ENCODE results near the gene SLC12A6. TPM values are rescaled to one million over a fixed set of nuclear protein-coding genes. Genes with fewer than 3 reads are reported as not detected.
"Not testable (repeated sequence)": the region's sequence is repeated elsewhere in the genome, so short reads cannot be mapped to it uniquely, and the experiment has no call there.

The SLC12A6 gene
- total RNA-seq (100 to 1,000 TPM in 4 of 5 experiments, 10 to 100 TPM in 1; 39.2 to 122 (median 111) TPM), polyA plus RNA-seq (10 to 100 TPM in 1 of 2 donors, 1 to 10 TPM in 1; 9.6 to 13.4 TPM), total RNA-seq (181 reads per million, percentile 92 among the genes with 10 or more reads in this experiment)

DNA sequence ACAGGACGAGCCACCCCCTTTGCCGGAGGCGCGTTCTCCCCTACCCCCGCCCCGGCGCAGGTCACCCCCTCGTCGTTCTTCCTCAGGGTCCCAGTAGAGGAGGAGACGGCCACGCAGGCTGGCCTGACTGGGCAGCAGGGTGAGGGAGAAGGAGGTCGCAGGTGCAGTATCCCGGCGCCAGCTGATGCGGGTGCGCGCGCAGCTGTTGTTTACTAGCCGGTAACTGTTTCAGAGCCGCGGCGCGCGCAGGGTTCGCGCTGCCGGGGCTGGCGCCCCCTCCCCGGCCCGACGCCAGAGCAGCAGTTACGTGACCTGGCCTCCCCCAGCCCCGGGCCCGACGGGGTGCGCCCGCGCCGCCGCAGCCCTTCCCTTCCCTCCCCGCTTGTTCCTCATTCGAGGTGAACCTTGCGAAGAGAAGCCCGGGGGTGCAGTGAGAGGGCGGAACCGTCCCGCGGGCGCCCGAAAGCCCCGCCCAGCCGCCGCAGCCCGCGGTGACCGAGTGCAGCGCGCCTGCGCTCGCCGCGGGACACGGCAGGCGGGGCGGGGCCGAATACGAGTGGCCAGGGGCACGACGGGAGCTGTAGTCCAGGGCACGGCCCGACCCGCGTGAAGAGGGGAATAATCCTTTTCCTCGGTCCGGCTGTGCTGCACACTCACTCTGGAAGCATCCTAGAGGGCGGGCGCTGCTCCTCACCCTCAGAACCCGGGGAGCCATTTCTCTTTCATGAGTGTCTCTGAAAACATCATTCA, at the start of gene SLC12A6:
Gene SLC12A6, minus strand, starts transcription at position 225 of the 750 bp plus-strand sequence. CDS start 1,101 bp downstream, outside the sequence.
- Mint-ChIP-seq H3K9me3 (no peaks in the 10 kb centered on the region), H3K27ac (peak within 1 kb of the TSS; percentile 82 to 99 (median 98)), H3K4me3 (peak within 1 kb of the TSS; percentile 90 to 100 (median 98)), H3K4me1 (peaks cover 35 to 72% (median 60%) of the 10 kb centered on the region in 7 donors), H3K36me3 (peaks cover 4 to 14% (median 12%) of the 10 kb centered on the region in 5 donors), H3K27me3 (no peaks in the 10 kb centered on the region)
- peak; percentile 90 to 93 (median 92) for DNase-seq
- H3K36me3 ChIP-seq (ENCODE audit: control insufficient read depth in 2 of 3, insufficient read depth in 3 of 3, low read length in 3 of 3): peaks cover 0 to 21% (median 0%) of the 10 kb centered on the region in 3 experiments
- peaks cover 30 to 41% of the 10 kb centered on the region in 2 donors for H3K4me1 ChIP-seq (ENCODE audit: control insufficient read depth in 2 of 2, insufficient read depth in 2 of 2, low read length in 2 of 2)
- ATAC-seq: peak; percentile 94
- H3K27ac ChIP-seq (ENCODE audit: low read depth, low read length): peak within 1 kb of the TSS; percentile 92
- no peaks in the 10 kb centered on the region for H3K9me3 ChIP-seq (ENCODE audit: control insufficient read depth in 2 of 3, low read length in 3 of 3)
- CTCF ChIA-PET: interaction anchor here (0.7 to 5.3 kb wide), 5 partner anchors 9 to 96 kb away, joined by 3 to 30 read pairs (median 6); partner anchors contain the start of gene LPCAT4
- no peaks in the 10 kb centered on the region for H3K27me3 ChIP-seq (ENCODE audit: control insufficient read depth in 2 of 2, insufficient read depth in 2 of 2, low read length in 2 of 2)
- intact Hi-C loops (cut with micrococcal nuclease): loop anchor here (1.0 to 10.0 kb wide), 12 partner anchors 9 to 650 kb away; partner anchors contain the start of genes AVEN (in 2 of the 2), EMC7 (in 2 of the 2), GOLGA8B (in 2 of the 2) and LPCAT4 (in 2 of the 2)
- H3K4me3 ChIP-seq (ENCODE audit: low read length): peak within 1 kb of the TSS; percentile 96
- POLR2A ChIA-PET: interaction anchor here (0.6 to 7.8 kb wide), 16 partner anchors 9 to 299 kb away, joined by 3 to 151 read pairs (median 4); partner anchors contain the start of genes AVEN, EMC4, EMC7 and GOLGA8B

DNA sequence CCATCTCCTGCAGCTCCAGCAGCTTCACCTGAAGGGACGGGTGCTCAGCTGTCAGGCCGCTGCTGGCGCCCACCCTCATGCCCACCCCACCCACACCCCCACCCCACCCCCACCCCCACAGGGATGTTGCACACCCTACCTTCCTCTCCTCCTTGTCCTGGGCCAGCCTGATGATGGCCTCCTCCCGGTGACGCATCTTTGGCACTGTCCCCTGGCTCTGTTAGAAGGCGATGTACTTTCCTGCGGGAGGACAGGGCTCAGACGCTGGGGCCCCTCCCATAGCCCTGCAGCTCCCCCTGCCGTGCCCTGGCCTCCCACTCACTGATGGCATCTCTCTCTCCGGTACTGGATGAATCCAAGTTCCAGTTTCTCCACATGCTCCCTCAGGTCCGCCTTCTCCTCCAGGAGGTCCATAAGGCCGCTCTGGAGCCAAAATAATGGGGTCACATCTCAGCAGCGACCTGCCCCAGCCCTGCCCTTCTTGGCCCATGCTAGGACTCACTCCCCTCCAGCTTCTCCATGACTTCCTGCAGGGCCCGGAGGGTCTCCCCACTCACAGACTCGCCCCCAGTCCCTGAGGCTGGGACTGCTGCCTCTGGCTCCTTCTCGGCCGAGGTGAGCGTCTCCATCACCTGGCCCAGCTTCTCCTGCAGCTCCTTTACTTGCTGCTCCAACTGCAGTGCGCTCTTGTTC, 44.4 kb upstream of the SLC12A6 start:
- H3K4me3 ChIP-seq (ENCODE audit: low read length); H3K9me3 ChIP-seq (ENCODE audit: control insufficient read depth in 2 of 3, low read length in 3 of 3); H3K27me3 ChIP-seq (ENCODE audit: control insufficient read depth in 2 of 2, insufficient read depth in 2 of 2, low read length in 2 of 2); POLR2A ChIA-PET; H3K27me3 Mint-ChIP-seq; H3K27ac Mint-ChIP-seq; H3K4me1 ChIP-seq (ENCODE audit: control insufficient read depth in 2 of 2, insufficient read depth in 2 of 2, low read length in 2 of 2); ATAC-seq; intact Hi-C loops (cut with micrococcal nuclease); CTCF ChIA-PET; H3K9me3 Mint-ChIP-seq; H3K27ac ChIP-seq (ENCODE audit: low read depth, low read length); H3K4me3 Mint-ChIP-seq; H3K36me3 Mint-ChIP-seq; H3K36me3 ChIP-seq (ENCODE audit: control insufficient read depth in 2 of 3, insufficient read depth in 3 of 3, low read length in 3 of 3); H3K4me1 Mint-ChIP-seq; DNase-seq: not testable (repeated sequence)

DNA sequence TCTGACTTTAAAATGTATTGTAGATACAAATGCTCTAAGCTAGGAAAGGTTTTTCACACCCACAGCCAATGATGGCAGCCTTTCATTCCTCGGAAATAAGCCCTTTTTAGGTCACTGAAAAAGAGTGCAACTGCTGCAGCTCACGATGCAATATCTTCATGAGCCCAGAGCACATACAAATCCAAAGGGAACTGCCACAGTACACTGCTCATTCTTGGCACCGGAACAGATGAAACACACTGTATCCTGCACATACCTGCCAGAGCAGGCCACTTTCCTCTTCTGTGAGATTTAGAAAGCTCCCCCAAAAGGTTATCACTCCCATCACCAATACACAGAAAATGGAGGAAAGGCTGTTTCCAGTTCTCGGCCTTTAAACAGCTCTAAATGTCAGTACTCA, 42.9 kb upstream of the SLC12A6 start:
- H3K27ac Mint-ChIP-seq; H3K4me1 ChIP-seq (ENCODE audit: control insufficient read depth in 2 of 2, insufficient read depth in 2 of 2, low read length in 2 of 2); ATAC-seq; H3K27me3 Mint-ChIP-seq; DNase-seq; H3K36me3 Mint-ChIP-seq; H3K27me3 ChIP-seq (ENCODE audit: control insufficient read depth in 2 of 2, insufficient read depth in 2 of 2, low read length in 2 of 2); CTCF ChIA-PET; H3K9me3 ChIP-seq (ENCODE audit: control insufficient read depth in 2 of 3, low read length in 3 of 3); POLR2A ChIA-PET; intact Hi-C loops (cut with micrococcal nuclease); H3K9me3 Mint-ChIP-seq; H3K4me3 Mint-ChIP-seq; H3K36me3 ChIP-seq (ENCODE audit: control insufficient read depth in 2 of 3, insufficient read depth in 3 of 3, low read length in 3 of 3); H3K4me3 ChIP-seq (ENCODE audit: low read length); H3K27ac ChIP-seq (ENCODE audit: low read depth, low read length); H3K4me1 Mint-ChIP-seq: not testable (repeated sequence)

DNA sequence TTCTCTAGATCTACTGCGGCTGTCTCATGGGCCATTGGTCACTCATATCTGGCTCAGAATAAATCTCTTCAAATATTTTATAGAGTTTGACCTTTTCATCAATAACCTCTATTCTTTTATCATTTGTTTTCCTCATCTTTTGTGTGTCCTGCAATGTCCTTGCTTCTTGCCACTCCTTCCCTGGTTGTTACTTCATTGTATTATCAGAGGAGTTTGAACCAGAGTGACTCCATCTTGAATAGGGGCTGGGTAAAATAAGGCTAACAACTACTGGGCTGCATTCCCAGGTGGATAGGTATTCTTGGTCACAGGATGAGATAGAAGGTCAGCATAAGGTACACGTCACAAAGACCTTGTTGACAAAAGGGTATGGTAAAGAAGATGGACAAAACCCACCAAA, 39.3 kb upstream of the SLC12A6 start:
- no peaks in the 10 kb centered on the region for H3K4me1 Mint-ChIP-seq
- no peaks in the 10 kb centered on the region for H3K9me3 Mint-ChIP-seq
- intact Hi-C loops (cut with micrococcal nuclease): loop anchor here in 1 of 2 donors (10.0 kb wide), 1 partner anchor 1188 kb away; no protein-coding TSS in a partner anchor
- Histone ChIP-seq H3K27me3 (ENCODE audit: control insufficient read depth in 2 of 2, insufficient read depth in 2 of 2, low read length in 2 of 2) (no peaks in the 10 kb centered on the region), H3K4me3 (ENCODE audit: low read length) (no peak overlapping the region), H3K27ac (ENCODE audit: low read depth, low read length) (no peak overlapping the region), H3K9me3 (ENCODE audit: control insufficient read depth in 2 of 3, low read length in 3 of 3) (no peaks in the 10 kb centered on the region), H3K36me3 (ENCODE audit: control insufficient read depth in 2 of 3, insufficient read depth in 3 of 3, low read length in 3 of 3) (no peaks in the 10 kb centered on the region), H3K4me1 (ENCODE audit: control insufficient read depth in 2 of 2, insufficient read depth in 2 of 2, low read length in 2 of 2) (no peaks in the 10 kb centered on the region)
- H3K27ac Mint-ChIP-seq: no peak overlapping the region
- ChIA-PET POLR2A (interaction anchor here (0.6 kb wide), 1 partner anchor 9 kb away, joined by 3 read pairs; no protein-coding TSS in a partner anchor), CTCF (interaction anchor here (0.6 kb wide), 1 partner anchor 159 kb away, joined by 3 read pairs; no protein-coding TSS in a partner anchor)
- DNase-seq (peak in 1 of 9 donors; percentile 8), ATAC-seq (no peak)
- H3K4me3 Mint-ChIP-seq: no peak overlapping the region
- H3K36me3 Mint-ChIP-seq: peaks cover 0 to 8% (median 4%) of the 10 kb centered on the region in 5 donors
- H3K27me3 Mint-ChIP-seq: no peaks in the 10 kb centered on the region

DNA sequence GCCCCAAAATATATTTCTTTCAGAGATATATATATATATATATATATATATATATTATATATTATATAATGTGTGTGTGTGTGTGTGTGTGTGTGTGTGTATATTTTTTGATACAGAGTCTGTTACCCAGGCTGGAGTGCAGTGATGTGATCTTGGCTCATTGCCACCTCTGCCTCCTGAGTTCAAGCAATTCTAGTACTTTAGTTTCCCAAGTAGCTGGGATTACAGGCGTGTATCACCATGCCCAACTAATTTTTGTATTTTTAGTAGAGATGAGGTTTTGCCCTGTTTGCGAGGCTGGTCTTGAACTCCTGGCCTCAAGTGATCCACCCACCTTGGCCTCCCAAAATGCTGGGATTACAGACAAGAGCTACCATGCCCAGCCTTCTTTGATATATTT, 38.0 kb upstream of the SLC12A6 start:
- POLR2A ChIA-PET: interaction anchor here (0.6 kb wide), 1 partner anchor 321 kb away, joined by 3 read pairs; no protein-coding TSS in a partner anchor
- H3K4me3 Mint-ChIP-seq; H3K27ac Mint-ChIP-seq; H3K36me3 ChIP-seq (ENCODE audit: control insufficient read depth in 2 of 3, insufficient read depth in 3 of 3, low read length in 3 of 3); DNase-seq; H3K9me3 Mint-ChIP-seq; H3K36me3 Mint-ChIP-seq; H3K4me1 Mint-ChIP-seq; CTCF ChIA-PET; ATAC-seq; H3K27me3 ChIP-seq (ENCODE audit: control insufficient read depth in 2 of 2, insufficient read depth in 2 of 2, low read length in 2 of 2); H3K4me3 ChIP-seq (ENCODE audit: low read length); H3K4me1 ChIP-seq (ENCODE audit: control insufficient read depth in 2 of 2, insufficient read depth in 2 of 2, low read length in 2 of 2); H3K27ac ChIP-seq (ENCODE audit: low read depth, low read length); H3K27me3 Mint-ChIP-seq; H3K9me3 ChIP-seq (ENCODE audit: control insufficient read depth in 2 of 3, low read length in 3 of 3): not testable (repeated sequence)
- intact Hi-C loops (cut with micrococcal nuclease): loop anchor here in 1 of 2 donors (10.0 kb wide), 1 partner anchor 1189 kb away; no protein-coding TSS in a partner anchor

DNA sequence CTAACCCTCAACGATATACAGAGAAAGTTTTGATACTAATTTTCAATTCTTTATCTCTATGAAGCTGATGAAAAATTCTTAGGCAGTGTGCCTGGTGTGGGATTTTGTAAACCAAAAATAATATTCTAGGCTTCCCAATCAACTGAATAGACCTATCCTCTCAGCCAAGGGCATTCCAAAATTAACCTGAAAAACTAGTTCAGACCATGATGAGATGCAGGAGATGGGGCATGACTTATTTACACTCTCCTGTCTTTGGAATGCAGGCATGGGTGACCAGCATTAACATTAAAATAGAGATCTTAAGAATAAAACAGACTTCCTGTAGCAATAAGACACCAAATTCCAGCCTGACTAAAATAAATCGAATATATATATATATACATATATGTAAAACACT, 37.2 kb upstream of the SLC12A6 start:
- no peak overlapping the region for H3K4me3 Mint-ChIP-seq
- H3K4me1 Mint-ChIP-seq: peaks cover 0 to 10% (median 0%) of the 10 kb centered on the region in 7 donors
- H3K9me3 ChIP-seq (ENCODE audit: control insufficient read depth in 2 of 3, low read length in 3 of 3): no peaks in the 10 kb centered on the region
- ATAC-seq (no peak), DNase-seq (no peak)
- peaks cover 0 to 12% (median 0%) of the 10 kb centered on the region in 5 donors for H3K36me3 Mint-ChIP-seq
- peaks cover 0 to 4% (median 0%) of the 10 kb centered on the region in 11 donors for H3K9me3 Mint-ChIP-seq
- intact Hi-C loops (cut with micrococcal nuclease): loop anchor here in 1 of 2 donors (10.0 kb wide), 1 partner anchor 1190 kb away; no protein-coding TSS in a partner anchor
- H3K36me3 ChIP-seq (ENCODE audit: control insufficient read depth in 2 of 3, insufficient read depth in 3 of 3, low read length in 3 of 3): no peaks in the 10 kb centered on the region
- no peak overlapping the region for H3K27ac Mint-ChIP-seq
- no peaks in the 10 kb centered on the region for H3K27me3 Mint-ChIP-seq
- POLR2A ChIA-PET: interaction anchor here (0.6 kb wide), 1 partner anchor 320 kb away, joined by 3 read pairs; no protein-coding TSS in a partner anchor
- H3K27me3 ChIP-seq (ENCODE audit: control insufficient read depth in 2 of 2, insufficient read depth in 2 of 2, low read length in 2 of 2): no peaks in the 10 kb centered on the region
- CTCF ChIA-PET: no interaction called here
- H3K4me3 ChIP-seq (ENCODE audit: low read length): no peak overlapping the region
- no peak overlapping the region for H3K27ac ChIP-seq (ENCODE audit: low read depth, low read length)
- no peaks in the 10 kb centered on the region for H3K4me1 ChIP-seq (ENCODE audit: control insufficient read depth in 2 of 2, insufficient read depth in 2 of 2, low read length in 2 of 2)

All from naive thymus-derived CD4-positive, alpha-beta T cell (primary cell).